Gastroesophageal sphincter (tissue), 3 donors: ENCODE results near the gene AMIGO2.

Experiments
- CTCF ChIP-seq, 4 experiments: fragments of 200-600 bp in 2 of 4; fragments of 450-650 bp in 2 of 4; sonication (generic) in 1 of 4; IDR thresholded peaks; one replicate each; pipeline ENCODE4 v1.5.1; 2017 to 2019; ENCODE audit warnings: antibody characterized with exemption in 4 of 4, mild to moderate bottlenecking in 2 of 4, moderate library complexity in 2 of 4
- POLR2A ChIP-seq, 2 donors: fragments of 450-650 bp; IDR thresholded peaks; one replicate each; pipeline ENCODE4 v1.6.1; 2017; ENCODE audit warnings: antibody characterized with exemption in 2 of 2, mild to moderate bottlenecking in 2 of 2, moderate library complexity in 1 of 2
- POLR2AphosphoS5 ChIP-seq: sonication (generic); formaldehyde crosslinking; IDR thresholded peaks from one replicate; pipeline ENCODE4 v1.6.1; 2017; ENCODE audit warnings: antibody characterized with exemption

DNA sequence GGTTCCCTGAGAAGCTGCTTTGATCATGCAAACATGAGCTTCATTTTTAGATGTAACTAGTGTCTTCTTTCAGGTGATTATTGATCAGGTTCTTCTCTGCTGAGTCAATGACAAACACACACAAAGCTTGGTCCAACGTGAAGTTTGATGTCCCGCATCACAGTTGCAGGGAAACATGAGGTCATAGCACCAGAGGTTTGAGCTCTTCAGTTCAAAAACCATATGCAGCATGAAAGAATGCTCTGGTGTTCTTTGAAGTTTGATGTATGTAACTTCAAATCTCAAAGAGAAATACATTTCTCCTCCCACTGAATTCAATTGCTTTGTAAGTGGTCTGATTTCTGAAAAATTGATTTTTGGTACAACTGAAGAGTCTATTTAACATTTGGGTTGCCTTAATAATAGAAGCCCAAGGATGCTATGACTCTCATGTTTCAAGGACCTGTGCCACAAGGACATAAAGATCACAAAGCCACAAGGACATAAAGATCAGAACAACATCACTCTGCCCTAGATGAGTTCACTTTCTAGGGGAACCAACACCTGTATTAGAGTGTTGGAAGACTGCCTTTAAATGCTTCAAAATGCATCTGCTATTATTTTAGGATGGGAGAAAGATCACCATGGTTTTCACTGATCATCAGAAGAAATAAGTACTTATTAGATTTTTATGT, 31.1 kb upstream of the AMIGO2 start:
- TF ChIP-seq CTCF (IDR thresholded peaks at IDR 0.05) (no peak), POLR2A (IDR thresholded peaks at IDR 0.05) (no peak), POLR2AphosphoS5 (no peak)
